Natural killer cell (primary cell): Measurements from ENCODE around the gene ACAA2. TPM values are rescaled to one million over a fixed set of nuclear protein-coding genes. Genes with fewer than 3 reads are reported as not detected.

ENCODE experiments used
- ATAC-seq, 3 donors: fragments of 150-1000 bp in 2 of 3; fragments of 200-7000 bp in 1 of 3; cut with Tn5 transposase; 1 replicate in 1 of 3; 2 replicates in 2 of 3; pipeline ENCODE4 v1.10.0; 2021; ENCODE audit warnings: mild to moderate bottlenecking in 2 of 3, moderate library complexity in 2 of 3
- DNase-seq, 2 donors: peaks; one replicate each; pipeline versions ENCODE4 v3.0.0 to v3.0.0-alpha.2; 2013 to 2021; ENCODE audit warnings: mixed read lengths in 1 of 2
- H3K27ac ChIP-seq: one replicate; pipeline ENCODE4 v1.5.1; 2013; ENCODE audit warnings: mild to moderate bottlenecking, low read length
- H3K27me3 ChIP-seq: one replicate; pipeline ENCODE4 v1.6.1; 2013; ENCODE audit warnings: low read length; ENCODE audit not compliant: control insufficient read depth, insufficient read depth
- H3K36me3 ChIP-seq: one replicate; pipeline ENCODE4 v1.6.1; 2013; ENCODE audit warnings: low read length; ENCODE audit not compliant: control insufficient read depth, insufficient read depth
- H3K4me1 ChIP-seq: one replicate; pipeline ENCODE4 v1.6.1; 2013; ENCODE audit warnings: low read length; ENCODE audit not compliant: control insufficient read depth, insufficient read depth
- H3K4me3 ChIP-seq: one replicate; pipeline ENCODE4 v1.5.1; 2013; ENCODE audit warnings: low read length
- H3K9me3 ChIP-seq: one replicate; pipeline ENCODE4 v1.6.1; 2013; ENCODE audit warnings: low read length; ENCODE audit not compliant: control insufficient read depth, insufficient read depth
- H3K27ac Mint-ChIP-seq, 2 donors: one replicate each; pipeline ENCODE4 v1.8.0; 2022; ENCODE audit warnings: mild to moderate bottlenecking in 2 of 2, mixed read lengths in 2 of 2, moderate library complexity in 1 of 2
- H3K27me3 Mint-ChIP-seq, 2 donors: one replicate each; pipeline ENCODE4 v1.8.0; 2022; ENCODE audit warnings: low read depth in 2 of 2, mixed read lengths in 2 of 2
- H3K36me3 Mint-ChIP-seq: one replicate; pipeline ENCODE4 v1.8.0; 2022; ENCODE audit warnings: mixed read lengths
- H3K4me1 Mint-ChIP-seq, 2 donors: one replicate each; pipeline ENCODE4 v1.8.0; 2022; ENCODE audit warnings: mixed read lengths in 2 of 2
- H3K4me3 Mint-ChIP-seq: one replicate; pipeline ENCODE4 v1.8.0; 2022; ENCODE audit warnings: mild to moderate bottlenecking, moderate library complexity, mixed read lengths
- H3K9me3 Mint-ChIP-seq, 2 donors: one replicate each; pipeline ENCODE4 v1.8.0; 2022; ENCODE audit warnings: mixed read lengths in 2 of 2
- CTCF ChIP-seq: fragments of 200-600 bp; IDR thresholded peaks from one replicate; pipeline ENCODE4 v1.8.0; 2022; ENCODE audit warnings: antibody characterized with exemption
- WGBS: methylation state at CpG from one replicate; pipeline ENCODE4 v1.1.7; 2013; ENCODE audit warnings: missing lambda C conversion rate; ENCODE audit not compliant: insufficient coverage; 5-methylcytosine and 5-hydroxymethylcytosine counted together
- intact Hi-C: fragments of 100-400 bp; cut with micrococcal nuclease; formaldehyde crosslinking; loops from one replicate; pipeline ENCODE4 v1.14.2; 2022
- total RNA-seq, 4 donors: library from RNA; stranded (reverse); fragments of 120-200 nt in 1 of 4; gene quantifications; one replicate each; pipeline versions ENCODE4 v1.2.3 to v1.2.4, GENCODE V29; 2013 to 2022

ACAA2 gene
- total RNA-seq, 3 donors from 2014 or later (not counting 1 experiment from before 2014, with no cell fraction given) = 47.0 to 71.7 (median 59.2) TPM

DNA sequence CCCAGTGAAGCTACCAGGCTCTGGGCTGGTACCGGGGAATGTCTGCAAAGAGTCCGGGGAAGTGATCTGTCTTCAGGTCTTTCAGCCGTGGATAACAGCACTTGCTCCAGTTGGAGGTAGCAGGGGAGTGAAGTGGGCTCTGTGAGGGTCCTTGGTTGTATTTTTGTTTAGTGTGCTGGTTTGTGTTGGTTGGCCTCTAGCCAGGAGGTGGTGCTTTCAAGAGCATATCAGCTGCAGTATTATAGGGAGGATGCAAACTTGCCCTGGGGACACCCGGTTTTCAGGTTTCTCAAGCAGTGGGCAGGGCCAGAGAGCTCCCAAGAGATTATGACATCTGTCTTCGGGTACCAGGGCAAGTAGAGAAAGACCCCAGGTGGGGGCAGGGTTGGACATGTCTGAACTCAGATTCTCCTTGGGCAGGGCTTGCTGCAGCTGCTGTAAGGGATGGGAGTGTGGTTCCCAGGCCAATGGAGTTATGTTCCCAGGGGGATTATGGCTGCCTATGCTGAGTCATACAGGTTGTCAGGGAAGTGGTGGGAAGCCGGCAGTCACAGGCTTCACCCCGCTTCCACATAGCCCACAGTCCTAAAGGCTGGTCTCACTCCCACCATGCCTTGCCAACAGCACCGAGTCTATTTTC lies 34.4 kb downstream of the ACAA2 start:
- 91% methylated on average over 8 of the region's 8 CpGs for WGBS
- H3K9me3 ChIP-seq = no peaks in the 10 kb centered on the region
- no peak for DNase-seq
- no peak overlapping the region for H3K27ac Mint-ChIP-seq
- no peaks in the 10 kb centered on the region for H3K27me3 Mint-ChIP-seq
- H3K36me3 Mint-ChIP-seq = peaks cover 53% of the 10 kb centered on the region
- H3K27ac ChIP-seq = no peak overlapping the region
- H3K27me3 ChIP-seq = no peaks in the 10 kb centered on the region
- no peak overlapping the region for H3K4me3 Mint-ChIP-seq
- peaks cover 34% of the 10 kb centered on the region for H3K36me3 ChIP-seq
- ATAC-seq = no peak
- peaks cover 25 to 37% of the 10 kb centered on the region in 2 donors for H3K4me1 Mint-ChIP-seq
- no peak for TF ChIP-seq CTCF
- H3K9me3 Mint-ChIP-seq = peaks cover 0 to 5% of the 10 kb centered on the region in 2 donors
- intact Hi-C loops = no loop called here
- H3K4me3 ChIP-seq = no peak overlapping the region
- peaks cover 6% of the 10 kb centered on the region for H3K4me1 ChIP-seq

DNA sequence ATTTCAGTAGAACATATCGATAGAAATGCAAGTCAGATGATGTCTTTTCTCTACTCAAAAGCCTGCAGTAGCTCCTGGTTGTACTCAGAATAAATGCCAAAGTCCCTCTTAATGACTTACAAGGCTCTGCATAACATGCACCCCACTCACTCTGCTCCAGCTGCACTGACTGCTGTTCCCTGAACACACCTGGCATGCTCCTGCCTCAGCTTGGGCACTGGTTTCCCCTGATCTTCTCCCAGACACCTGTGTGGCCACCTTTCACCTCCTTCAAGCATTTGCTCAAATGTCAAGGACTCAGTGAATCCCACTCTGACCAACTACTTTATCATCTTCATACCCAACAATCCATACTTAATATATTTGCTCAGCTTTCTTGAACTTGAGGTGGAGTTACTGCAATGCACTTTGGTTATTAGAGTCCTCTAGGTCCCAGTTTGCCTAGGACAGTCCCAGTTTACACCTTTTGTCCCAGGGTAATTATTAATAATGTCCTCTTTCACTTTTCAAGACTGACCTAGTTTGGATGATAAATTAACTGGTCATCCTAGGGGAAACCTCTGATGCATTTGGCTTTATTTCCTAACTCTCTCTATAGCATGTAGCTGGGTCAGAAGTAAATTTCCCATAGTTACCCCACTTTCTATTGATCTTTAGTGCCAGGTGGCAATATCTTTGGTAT lies 44.1 kb downstream of the ACAA2 start:
- WGBS = 92% methylated on average over 1 of the region's 1 CpG
- H3K36me3 Mint-ChIP-seq = no peaks in the 10 kb centered on the region
- Histone ChIP-seq H3K9me3 (no peaks in the 10 kb centered on the region), H3K4me1 (no peaks in the 10 kb centered on the region), H3K4me3 (no peak overlapping the region), H3K36me3 (no peaks in the 10 kb centered on the region), H3K27me3 (no peaks in the 10 kb centered on the region), H3K27ac (no peak overlapping the region)
- intact Hi-C loops = no loop called here
- no peaks in the 10 kb centered on the region for H3K27me3 Mint-ChIP-seq
- no peak for TF ChIP-seq CTCF
- H3K9me3 Mint-ChIP-seq = peaks cover 0 to 2% of the 10 kb centered on the region in 2 donors
- ATAC-seq (no peak), DNase-seq (no peak)
- H3K4me3 Mint-ChIP-seq = no peak overlapping the region
- no peaks in the 10 kb centered on the region for H3K4me1 Mint-ChIP-seq
- no peak overlapping the region for H3K27ac Mint-ChIP-seq

DNA sequence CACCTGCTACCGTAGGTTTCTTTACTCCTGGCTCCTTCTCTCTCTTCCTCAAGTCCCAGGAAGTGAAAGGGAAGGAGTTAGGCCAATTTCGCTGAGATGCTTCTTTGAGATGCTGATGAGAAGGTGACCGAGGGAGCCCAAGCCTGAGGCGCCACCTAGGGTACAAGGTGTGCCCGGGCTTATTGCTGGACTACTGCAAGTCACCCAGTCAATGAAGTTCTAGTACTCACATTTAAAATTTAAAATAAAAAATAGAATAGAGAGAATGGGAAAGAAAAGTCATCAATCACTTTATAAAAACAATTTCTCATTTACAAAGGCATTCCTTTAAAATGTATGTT lies 45.3 kb downstream of the ACAA2 start:
- Mint-ChIP-seq H3K9me3 (no peaks in the 10 kb centered on the region), H3K4me1 (no peaks in the 10 kb centered on the region), H3K4me3 (no peak overlapping the region), H3K27me3 (no peaks in the 10 kb centered on the region), H3K27ac (no peak overlapping the region), H3K36me3 (no peaks in the 10 kb centered on the region)
- intact Hi-C loops = no loop called here
- Histone ChIP-seq H3K4me1 (no peaks in the 10 kb centered on the region), H3K27me3 (no peaks in the 10 kb centered on the region), H3K27ac (no peak overlapping the region), H3K9me3 (no peaks in the 10 kb centered on the region), H3K4me3 (no peak overlapping the region), H3K36me3 (no peaks in the 10 kb centered on the region)
- ATAC-seq = no peak
- no peak for TF ChIP-seq CTCF
- peak in 1 of 2 donors; percentile 52 for DNase-seq
- 71% methylated on average over 4 of the region's 5 CpGs for WGBS
